ENCODE data around the gene MAP3K5. TPM values are rescaled to one million over a fixed set of nuclear protein-coding genes. Genes with fewer than 3 reads are reported as not detected.

MAP3K5 gene
- total and polyA plus RNA-seq, 4 donors: 7.5 to 28.3 (median 22.8) TPM

DNA sequence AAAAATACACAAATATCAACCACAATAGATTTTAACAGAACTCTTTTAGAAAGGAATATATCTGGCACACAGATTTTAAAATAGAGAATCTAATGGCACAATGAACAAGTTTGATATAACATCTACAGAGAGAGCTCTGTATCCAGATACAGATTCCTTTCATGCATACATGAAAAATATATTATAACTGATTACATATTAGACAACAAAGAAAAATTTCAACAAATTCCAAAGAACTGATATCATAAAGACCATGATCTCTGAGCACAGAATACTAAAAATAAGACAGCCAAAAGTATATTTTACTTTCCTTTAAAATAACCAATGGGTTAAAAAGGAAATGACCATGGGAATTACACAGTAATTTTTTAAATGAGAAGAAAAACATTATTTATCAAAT, 167.9 kb downstream of the MAP3K5 start:
- no peak overlapping the region for H3K4me3 ChIP-seq
- TF ChIP-seq, protein P1, sequence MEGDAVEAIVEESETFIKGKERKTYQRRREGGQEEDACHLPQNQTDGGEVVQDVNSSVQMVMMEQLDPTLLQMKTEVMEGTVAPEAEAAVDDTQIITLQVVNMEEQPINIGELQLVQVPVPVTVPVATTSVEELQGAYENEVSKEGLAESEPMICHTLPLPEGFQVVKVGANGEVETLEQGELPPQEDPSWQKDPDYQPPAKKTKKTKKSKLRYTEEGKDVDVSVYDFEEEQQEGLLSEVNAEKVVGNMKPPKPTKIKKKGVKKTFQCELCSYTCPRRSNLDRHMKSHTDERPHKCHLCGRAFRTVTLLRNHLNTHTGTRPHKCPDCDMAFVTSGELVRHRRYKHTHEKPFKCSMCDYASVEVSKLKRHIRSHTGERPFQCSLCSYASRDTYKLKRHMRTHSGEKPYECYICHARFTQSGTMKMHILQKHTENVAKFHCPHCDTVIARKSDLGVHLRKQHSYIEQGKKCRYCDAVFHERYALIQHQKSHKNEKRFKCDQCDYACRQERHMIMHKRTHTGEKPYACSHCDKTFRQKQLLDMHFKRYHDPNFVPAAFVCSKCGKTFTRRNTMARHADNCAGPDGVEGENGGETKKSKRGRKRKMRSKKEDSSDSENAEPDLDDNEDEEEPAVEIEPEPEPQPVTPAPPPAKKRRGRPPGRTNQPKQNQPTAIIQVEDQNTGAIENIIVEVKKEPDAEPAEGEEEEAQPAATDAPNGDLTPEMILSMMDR (IDR thresholded peaks at IDR 0.05; ENCODE audit: control extremely low read depth, extremely low read depth): no peak
- no peak overlapping the region for H3K27ac ChIP-seq (ENCODE audit: low read depth in 1 of 2, low read length in 1 of 2)
- H3K9me3 ChIP-seq (ENCODE audit: control insufficient read depth in 4 of 4, insufficient read depth in 3 of 4, low read length in 3 of 4): no peaks in the 10 kb centered on the region
- ATAC-seq (ENCODE audit: insufficient read depth, low FRiP score): no peak
- H3K9ac ChIP-seq (ENCODE audit: insufficient read depth in 1 of 2, low read length in 2 of 2): no peak overlapping the region
- peaks cover 0 to 2% (median 0%) of the 10 kb centered on the region in 5 donors for H3K4me1 ChIP-seq (ENCODE audit: control insufficient read depth in 5 of 5, insufficient read depth in 5 of 5, low read length in 5 of 5)
- DNase-seq: no peak
- no peaks in the 10 kb centered on the region for H3K27me3 ChIP-seq (ENCODE audit: control insufficient read depth in 3 of 3, insufficient read depth in 3 of 3, low read length in 2 of 3)
- peaks cover 0 to 10% (median 3%) of the 10 kb centered on the region in 4 donors for H3K36me3 ChIP-seq (ENCODE audit: control insufficient read depth in 4 of 4, insufficient read depth in 4 of 4, low read length in 4 of 4)

DNA sequence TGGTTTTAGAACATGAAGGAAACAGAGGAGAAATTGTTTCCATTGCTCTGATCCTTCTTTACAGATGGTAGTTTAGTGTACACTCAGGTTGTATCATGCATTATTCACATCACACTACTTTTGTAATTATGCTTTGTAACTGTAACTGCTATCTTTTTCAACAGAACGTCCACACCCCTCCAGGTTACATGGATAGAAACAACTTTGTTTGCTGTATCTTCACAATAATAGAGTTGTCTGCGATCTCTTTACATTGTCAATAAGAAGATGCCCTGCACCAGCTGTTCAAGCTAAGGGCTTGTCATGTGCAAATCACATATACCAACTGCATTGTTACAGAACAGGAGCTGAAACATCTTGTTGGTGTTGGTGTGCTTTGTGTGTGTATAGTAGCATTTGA, 174.2 kb downstream of the MAP3K5 start:
- no peak for DNase-seq
- H3K36me3 ChIP-seq (ENCODE audit: control insufficient read depth in 4 of 4, insufficient read depth in 4 of 4, low read length in 4 of 4): peaks cover 0 to 10% (median 4%) of the 10 kb centered on the region in 4 donors
- H3K9ac ChIP-seq (ENCODE audit: insufficient read depth in 1 of 2, low read length in 2 of 2): no peak overlapping the region
- no peaks in the 10 kb centered on the region for H3K27me3 ChIP-seq (ENCODE audit: control insufficient read depth in 3 of 3, insufficient read depth in 3 of 3, low read length in 2 of 3)
- H3K4me3 ChIP-seq: no peak overlapping the region
- 91 to 93% methylated on average over 2 of the region's 2 CpGs for WGBS, 2 donors
- peaks cover 0 to 5% (median 0%) of the 10 kb centered on the region in 5 donors for H3K4me1 ChIP-seq (ENCODE audit: control insufficient read depth in 5 of 5, insufficient read depth in 5 of 5, low read length in 5 of 5)
- TF ChIP-seq, protein P1 (IDR thresholded peaks at IDR 0.05; ENCODE audit: control extremely low read depth, extremely low read depth): no peak
- no peaks in the 10 kb centered on the region for H3K9me3 ChIP-seq (ENCODE audit: control insufficient read depth in 4 of 4, insufficient read depth in 3 of 4, low read length in 3 of 4)
- ATAC-seq (ENCODE audit: insufficient read depth, low FRiP score): no peak
- no peak overlapping the region for H3K27ac ChIP-seq (ENCODE audit: low read depth in 1 of 2, low read length in 1 of 2)

DNA sequence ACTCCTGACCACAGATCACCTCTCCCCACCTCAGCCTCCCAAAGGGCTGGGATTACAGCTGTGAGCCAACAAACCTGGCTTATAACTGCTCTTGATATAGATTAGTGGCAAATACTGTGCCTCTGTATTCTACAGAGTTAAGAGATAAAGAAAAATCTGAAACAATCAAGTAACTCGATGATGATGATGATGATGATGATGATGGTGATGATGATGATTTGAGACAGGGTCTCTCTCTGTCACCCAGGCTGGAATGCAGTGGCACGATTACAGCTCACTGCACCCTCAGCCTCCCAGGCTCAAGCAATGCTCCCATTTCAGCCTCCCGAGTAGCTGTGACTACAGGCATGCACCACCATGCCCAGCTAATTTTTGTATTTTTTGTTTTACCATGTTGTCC, 175.8 kb downstream of the MAP3K5 start:
- H3K4me3 ChIP-seq: no peak overlapping the region
- TF ChIP-seq, protein P1 (IDR thresholded peaks at IDR 0.05; ENCODE audit: control extremely low read depth, extremely low read depth): no peak
- no peak overlapping the region for H3K9ac ChIP-seq (ENCODE audit: insufficient read depth in 1 of 2, low read length in 2 of 2)
- ATAC-seq (ENCODE audit: insufficient read depth, low FRiP score): no peak
- H3K9me3 ChIP-seq (ENCODE audit: control insufficient read depth in 4 of 4, insufficient read depth in 3 of 4, low read length in 3 of 4): no peaks in the 10 kb centered on the region
- peaks cover 0 to 9% (median 2%) of the 10 kb centered on the region in 4 donors for H3K36me3 ChIP-seq (ENCODE audit: control insufficient read depth in 4 of 4, insufficient read depth in 4 of 4, low read length in 4 of 4)
- no peak for DNase-seq
- H3K27ac ChIP-seq (ENCODE audit: low read depth in 1 of 2, low read length in 1 of 2): no peak overlapping the region
- H3K27me3 ChIP-seq (ENCODE audit: control insufficient read depth in 3 of 3, insufficient read depth in 3 of 3, low read length in 2 of 3): no peaks in the 10 kb centered on the region
- WGBS, 2 donors: 96 to 97% methylated on average over 3 of the region's 3 CpGs
- H3K4me1 ChIP-seq (ENCODE audit: control insufficient read depth in 5 of 5, insufficient read depth in 5 of 5, low read length in 5 of 5): peaks cover 0 to 5% (median 0%) of the 10 kb centered on the region in 5 donors

DNA sequence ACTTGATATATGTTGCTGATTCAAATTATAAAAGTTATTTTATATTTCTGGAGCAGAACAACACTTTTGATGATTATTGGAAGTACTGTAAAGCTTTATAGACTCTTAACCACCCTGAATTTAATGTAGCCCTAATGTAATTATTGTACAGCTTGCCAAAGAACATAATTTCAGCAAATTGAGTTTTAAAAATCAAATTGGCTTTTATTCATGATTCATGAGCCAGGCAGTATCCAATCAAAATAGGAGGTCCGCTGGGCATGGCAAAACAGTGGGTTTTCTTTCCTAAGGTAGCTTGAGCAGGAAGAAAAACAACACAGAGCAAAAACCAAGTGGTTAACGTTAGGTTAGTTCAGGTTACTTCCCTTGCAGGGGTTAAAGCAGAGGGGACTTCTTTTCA, 177.3 kb downstream of the MAP3K5 start:
- H3K4me1 ChIP-seq (ENCODE audit: control insufficient read depth in 5 of 5, insufficient read depth in 5 of 5, low read length in 5 of 5): peaks cover 0 to 5% (median 0%) of the 10 kb centered on the region in 5 donors
- H3K27me3 ChIP-seq (ENCODE audit: control insufficient read depth in 3 of 3, insufficient read depth in 3 of 3, low read length in 2 of 3): no peaks in the 10 kb centered on the region
- 82 to 84% methylated on average over 2 of the region's 2 CpGs for WGBS, 2 donors
- no peak for DNase-seq
- H3K27ac ChIP-seq (ENCODE audit: low read depth in 1 of 2, low read length in 1 of 2): no peak overlapping the region
- H3K9me3 ChIP-seq (ENCODE audit: control insufficient read depth in 4 of 4, insufficient read depth in 3 of 4, low read length in 3 of 4): no peaks in the 10 kb centered on the region
- peaks cover 0 to 6% (median 0%) of the 10 kb centered on the region in 4 donors for H3K36me3 ChIP-seq (ENCODE audit: control insufficient read depth in 4 of 4, insufficient read depth in 4 of 4, low read length in 4 of 4)
- no peak overlapping the region for H3K4me3 ChIP-seq
- TF ChIP-seq, protein P1 (IDR thresholded peaks at IDR 0.05; ENCODE audit: control extremely low read depth, extremely low read depth): no peak
- no peak for ATAC-seq (ENCODE audit: insufficient read depth, low FRiP score)
- no peak overlapping the region for H3K9ac ChIP-seq (ENCODE audit: insufficient read depth in 1 of 2, low read length in 2 of 2)

Data from lung (tissue), 12 donors.